Lower leg skin (tissue), 3 donors: ENCODE measurements around the gene S100A7A.
"Not testable (repeated sequence)": the region's sequence is repeated elsewhere in the genome, so short reads cannot be mapped to it uniquely, and the experiment has no call there.

Experiments
- POLR2A ChIP-seq, 2 donors: fragments of 450-650 bp; IDR thresholded peaks; one replicate each; pipeline ENCODE4 v1.6.1; 2016 to 2017; ENCODE audit warnings: antibody characterized with exemption in 2 of 2, mild to moderate bottlenecking in 1 of 2, moderate library complexity in 1 of 2
- TF ChIP-seq, protein P1 (sequence below), 3 donors: fragments of 450-650 bp; IDR thresholded peaks; one replicate each; pipeline ENCODE4 v1.5.1; 2016; ENCODE audit warnings: antibody characterized with exemption in 3 of 3, mild to moderate bottlenecking in 3 of 3, moderate library complexity in 2 of 3

DNA sequence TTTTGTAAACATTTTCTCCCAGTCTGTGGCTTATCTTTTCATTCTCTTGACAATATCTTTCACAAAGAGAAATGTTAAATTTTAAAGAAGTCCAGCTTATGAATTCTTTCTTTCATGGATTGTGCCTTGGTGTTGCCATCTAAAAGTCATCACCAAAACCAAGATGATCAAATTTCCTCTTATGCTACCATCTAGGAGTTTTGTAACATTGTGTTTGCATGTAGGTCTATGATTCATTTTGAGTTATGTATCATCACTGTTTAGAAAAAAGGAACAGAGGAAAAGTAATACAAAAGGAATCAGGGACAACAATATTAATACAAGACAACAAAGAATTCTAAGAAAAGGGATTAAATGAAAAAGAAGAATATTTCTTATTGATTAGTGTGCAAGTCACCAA, 46.4 kb downstream of the S100A7A start:
- TF ChIP-seq, protein P1, sequence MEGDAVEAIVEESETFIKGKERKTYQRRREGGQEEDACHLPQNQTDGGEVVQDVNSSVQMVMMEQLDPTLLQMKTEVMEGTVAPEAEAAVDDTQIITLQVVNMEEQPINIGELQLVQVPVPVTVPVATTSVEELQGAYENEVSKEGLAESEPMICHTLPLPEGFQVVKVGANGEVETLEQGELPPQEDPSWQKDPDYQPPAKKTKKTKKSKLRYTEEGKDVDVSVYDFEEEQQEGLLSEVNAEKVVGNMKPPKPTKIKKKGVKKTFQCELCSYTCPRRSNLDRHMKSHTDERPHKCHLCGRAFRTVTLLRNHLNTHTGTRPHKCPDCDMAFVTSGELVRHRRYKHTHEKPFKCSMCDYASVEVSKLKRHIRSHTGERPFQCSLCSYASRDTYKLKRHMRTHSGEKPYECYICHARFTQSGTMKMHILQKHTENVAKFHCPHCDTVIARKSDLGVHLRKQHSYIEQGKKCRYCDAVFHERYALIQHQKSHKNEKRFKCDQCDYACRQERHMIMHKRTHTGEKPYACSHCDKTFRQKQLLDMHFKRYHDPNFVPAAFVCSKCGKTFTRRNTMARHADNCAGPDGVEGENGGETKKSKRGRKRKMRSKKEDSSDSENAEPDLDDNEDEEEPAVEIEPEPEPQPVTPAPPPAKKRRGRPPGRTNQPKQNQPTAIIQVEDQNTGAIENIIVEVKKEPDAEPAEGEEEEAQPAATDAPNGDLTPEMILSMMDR (IDR thresholded peaks at IDR 0.05) = not testable (repeated sequence)
- not testable (repeated sequence) for TF ChIP-seq POLR2A (IDR thresholded peaks at IDR 0.05)
